GM21717 (cell line): ENCODE results near the gene ELP6.

Experiments
- ATAC-seq: cut with Tn5 transposase; IDR thresholded peaks from one replicate; pipeline ENCODE4 v1.9.1; 2021; ENCODE audit warnings: mild to moderate bottlenecking, moderate library complexity; ENCODE audit not compliant: unreplicated experiment

ELP6 gene

GRCh38 chr3:47513125-47513929, at the start of gene ELP6:
ELP6 (minus strand) TSS chr3:47513712; CDS start chr3:47513590, 122 bp downstream.
- peak; percentile 83 for ATAC-seq

DNA sequence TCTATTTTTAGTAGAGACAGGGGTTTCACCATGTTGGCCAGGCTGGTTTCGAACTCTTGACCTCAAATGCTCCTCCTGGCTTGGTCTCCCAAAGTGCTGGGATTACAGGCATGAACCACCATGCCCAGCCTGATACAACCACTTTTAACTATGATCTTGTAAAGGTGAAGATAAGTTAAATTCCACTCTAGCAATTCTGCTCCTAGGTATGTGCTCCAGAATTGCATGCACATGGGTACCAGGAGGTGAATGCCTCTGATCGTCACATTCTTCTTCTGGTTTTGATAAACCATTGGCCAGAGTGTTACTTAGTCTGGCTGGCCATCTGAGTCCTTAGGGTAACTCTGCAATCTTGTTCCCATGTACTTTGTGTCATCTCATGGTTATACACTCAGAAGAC, 42.8 kb upstream of the ELP6 start:
- ATAC-seq: no peak

DNA sequence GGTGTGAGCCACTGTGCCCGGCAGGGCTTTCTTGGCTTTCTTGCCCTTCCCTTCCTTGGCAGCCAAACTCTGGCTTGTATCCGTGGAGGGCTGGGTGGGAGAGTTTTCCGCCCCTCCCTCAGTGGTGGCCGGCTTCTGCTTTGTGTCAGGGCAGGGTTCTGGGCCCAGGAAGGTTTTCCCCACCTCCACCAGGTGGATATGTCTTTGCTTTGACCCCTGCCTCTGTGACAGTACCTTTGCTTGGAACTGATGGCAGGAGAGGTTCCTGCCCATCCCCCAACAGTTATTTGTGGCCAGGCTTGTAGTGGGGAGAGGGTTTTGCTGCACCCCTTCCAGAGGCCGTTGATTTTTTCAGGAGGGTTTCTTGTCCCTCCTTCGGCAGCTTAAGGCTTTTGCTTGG, 40.8 kb upstream of the ELP6 start:
- ATAC-seq: no peak

DNA sequence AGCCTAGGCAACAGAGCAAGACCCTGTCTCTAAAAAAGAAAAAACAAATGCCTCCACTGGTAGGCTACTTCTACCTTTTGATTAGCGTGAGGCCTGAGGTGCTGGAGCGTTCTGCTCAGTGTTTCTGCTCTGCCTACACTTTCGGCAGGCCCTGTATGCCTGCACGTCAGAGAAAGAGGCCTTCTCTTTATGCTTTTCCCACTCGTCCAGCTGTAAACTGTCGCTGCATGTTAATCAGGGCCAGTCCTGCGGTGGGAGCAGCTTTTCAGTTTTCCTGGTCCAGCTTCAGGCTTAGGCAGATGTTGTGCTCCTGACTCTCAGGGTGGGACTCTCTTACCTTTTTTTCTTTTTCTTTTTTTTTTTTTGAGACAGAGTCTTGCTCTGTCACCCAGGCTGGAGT, 39.9 kb upstream of the ELP6 start:
- no peak for ATAC-seq

GRCh38 chr3:47542471-47543173, 29.1 kb upstream of the ELP6 start:
- no peak for ATAC-seq

- no peak for ATAC-seq
These were observed 28.1 kb upstream of the ELP6 start for GRCh38 chr3:47541583-47542108.

- ATAC-seq: no peak
These were observed 26.8 kb upstream of the ELP6 start for GRCh38 chr3:47540281-47540680.

GRCh38 chr3:47536967-47537366, 23.5 kb upstream of the ELP6 start:
- no peak for ATAC-seq

DNA sequence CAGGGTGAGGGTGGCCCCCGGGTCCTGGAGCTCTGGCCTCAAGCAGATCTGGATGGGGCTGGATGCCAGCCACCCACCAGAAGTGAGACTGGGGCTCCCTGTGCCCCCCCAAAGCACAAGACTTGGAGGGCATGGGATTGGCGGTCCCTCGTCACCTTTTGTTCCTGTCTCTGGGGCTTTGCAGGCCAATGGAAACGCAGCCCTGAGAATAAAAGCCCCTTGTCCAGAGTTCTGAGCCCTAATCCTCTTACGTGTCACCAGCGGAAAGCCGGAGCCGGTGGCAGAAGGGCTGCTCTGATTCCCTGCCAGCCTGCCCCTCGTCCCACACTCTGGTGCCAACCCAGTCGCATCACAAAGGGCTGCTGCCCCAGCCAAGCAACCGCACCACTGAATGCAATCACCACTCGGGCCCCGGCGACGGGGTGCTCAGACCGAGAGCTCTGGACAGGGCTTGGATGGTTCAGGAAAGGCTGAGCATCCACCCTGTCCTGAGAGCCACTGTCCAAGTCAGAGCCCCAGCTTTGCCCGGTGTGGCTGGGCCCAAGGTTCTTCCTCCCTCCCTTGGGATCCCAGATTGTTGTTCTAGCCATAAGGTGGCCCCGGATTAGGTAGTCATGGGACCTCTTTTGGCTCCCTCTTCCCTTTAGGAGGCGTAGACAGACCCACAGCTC, 22.8 kb upstream of the ELP6 start:
- ATAC-seq: no peak

DNA sequence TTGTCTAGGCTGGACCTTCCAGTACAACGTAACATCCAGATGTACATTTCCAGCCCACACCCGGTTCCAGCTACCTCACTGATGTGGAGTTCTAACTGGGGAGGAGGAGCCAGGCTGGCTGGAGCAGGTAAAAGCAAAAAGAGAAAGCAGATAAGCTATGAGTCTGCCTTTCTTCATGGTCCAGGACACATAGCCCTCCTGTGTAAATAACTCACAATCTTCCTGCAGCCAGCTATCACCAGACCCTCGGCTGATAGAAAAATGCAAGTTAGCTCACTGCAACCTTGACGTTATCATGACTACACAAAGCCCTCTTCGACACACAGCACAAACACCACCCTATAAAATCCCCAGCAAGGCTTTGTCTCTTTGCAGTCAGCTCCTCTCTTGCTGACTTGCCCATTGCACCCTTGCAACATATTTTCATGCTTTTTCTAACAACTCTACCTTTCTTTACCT, 20.5 kb upstream of the ELP6 start:
- ATAC-seq: no peak

- no peak for ATAC-seq
These were observed 20.0 kb upstream of the ELP6 start for GRCh38 chr3:47533481-47533880.

DNA sequence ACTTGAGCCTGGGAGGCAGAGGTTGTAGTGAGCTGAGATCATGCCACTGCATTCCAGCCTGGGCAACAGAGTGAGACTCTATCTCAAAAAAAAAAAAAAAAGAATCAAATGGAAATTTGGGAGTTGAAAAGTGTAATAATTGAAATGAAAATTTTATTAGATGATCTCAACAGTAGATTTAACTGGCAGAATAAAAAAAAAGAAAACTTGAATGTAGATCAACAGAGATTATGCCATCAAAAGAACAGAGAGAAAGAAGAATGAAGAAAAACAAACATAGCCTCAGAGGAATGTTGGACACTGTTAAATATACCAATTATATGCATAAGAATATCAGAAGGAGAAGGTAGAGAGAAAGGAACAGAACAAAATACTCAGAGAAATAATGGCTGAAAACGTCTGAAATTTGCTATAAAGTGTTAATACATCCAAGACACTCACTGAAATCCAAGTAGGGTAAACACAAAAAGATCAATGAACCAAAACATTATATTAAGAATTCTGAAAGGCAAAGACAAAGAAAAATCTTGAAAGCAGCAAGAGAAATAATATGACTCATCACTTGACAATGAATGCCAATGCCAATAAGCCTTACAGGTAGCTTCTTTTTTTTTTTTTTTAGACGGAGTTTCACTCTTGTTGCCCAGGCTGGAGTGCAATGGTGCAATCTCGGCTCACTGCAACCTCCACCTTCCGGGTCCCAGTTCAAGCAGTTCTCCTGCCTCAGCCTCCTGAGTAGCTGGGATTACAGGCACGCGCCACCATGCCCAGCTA, 14.6 kb upstream of the ELP6 start:
- no peak for ATAC-seq

DNA sequence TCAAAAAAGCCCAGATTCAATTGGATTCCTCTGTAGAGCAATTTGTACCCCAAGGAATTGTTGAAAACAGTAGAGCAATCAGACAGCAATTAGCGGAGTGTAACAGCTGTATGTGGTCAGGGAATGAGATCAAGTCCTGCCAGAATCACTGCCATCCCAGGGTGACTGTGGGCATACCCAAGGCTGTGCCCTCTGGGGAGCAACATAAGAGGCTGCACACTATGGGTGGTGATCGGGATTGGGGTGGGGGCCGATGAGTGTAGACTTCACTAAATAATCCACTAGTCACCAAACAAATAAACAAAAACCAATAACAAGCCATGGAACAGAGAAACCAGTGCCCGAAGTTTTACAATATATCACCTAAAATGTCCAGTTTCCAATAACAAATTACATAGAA, 12.1 kb upstream of the ELP6 start:
- ATAC-seq: no peak

GRCh38 chr3:47523310-47524073, 10.0 kb upstream of the ELP6 start:
- ATAC-seq: no peak

- no peak for ATAC-seq
These were observed 8.8 kb upstream of the ELP6 start for GRCh38 chr3:47522082-47522987.

GRCh38 chr3:47520756-47521155, 7.2 kb upstream of the ELP6 start:
- ATAC-seq: no peak

- no peak for ATAC-seq
These were observed 4.4 kb upstream of the ELP6 start for GRCh38 chr3:47517937-47518336.

DNA sequence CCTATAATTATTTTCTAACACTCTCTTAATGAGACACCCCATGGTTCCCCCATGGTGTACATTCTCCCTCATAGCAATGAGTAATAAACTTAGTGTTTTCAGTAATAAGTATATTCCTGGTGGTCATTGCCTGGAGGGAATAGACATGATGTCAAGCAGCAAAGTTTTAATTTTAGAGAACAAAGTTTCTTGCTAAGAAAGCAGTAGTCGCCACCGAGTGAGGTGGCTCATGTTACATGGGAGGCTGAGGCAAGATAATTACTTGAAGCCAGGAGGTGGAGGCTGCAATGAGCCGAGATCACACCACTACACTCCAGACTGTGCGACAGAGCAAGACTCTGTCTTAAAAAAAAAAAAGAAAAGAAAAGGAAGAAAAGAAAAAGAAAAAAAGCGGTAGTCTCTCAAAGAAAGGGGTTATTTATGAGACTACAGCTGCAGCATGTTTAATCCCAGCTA, 2.4 kb upstream of the ELP6 start:
- ATAC-seq: no peak

DNA sequence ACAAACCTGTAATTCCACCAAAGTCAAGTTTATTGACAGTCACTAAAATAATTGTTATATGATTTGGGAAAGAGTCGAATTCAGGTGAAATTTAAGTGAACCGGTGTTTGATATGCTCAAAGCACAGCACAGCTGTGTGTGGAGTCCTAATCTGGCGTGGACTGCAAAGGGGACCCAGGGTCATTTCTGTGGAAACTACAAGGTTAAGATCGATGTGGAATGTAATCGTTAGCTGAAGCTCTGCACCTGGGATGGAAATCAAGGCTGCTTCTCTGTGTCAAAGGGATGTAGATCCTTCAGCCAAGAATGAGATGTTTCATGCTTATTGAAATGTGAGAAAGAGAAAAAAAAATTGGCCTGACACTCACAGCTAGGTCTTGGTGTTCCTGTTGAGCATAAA, 1.6 kb upstream of the ELP6 start:
- no peak for ATAC-seq
